Upper lobe of left lung (tissue), 6 donors: ENCODE results near the gene LATS2. TPM values are rescaled to one million over a fixed set of nuclear protein-coding genes. Genes with fewer than 3 reads are reported as not detected.

ENCODE experiments used
- ATAC-seq, 2 donors: fragments of 200-7000 bp; cut with Tn5 transposase; one replicate each; pipeline ENCODE4 v1.9.1; 2022; ENCODE audit warnings: mild to moderate bottlenecking in 2 of 2, moderate library complexity in 2 of 2; ENCODE audit not compliant: low FRiP score in 2 of 2
- DNase-seq, 2 donors: peaks; one replicate each; pipeline ENCODE4 v3.0.0-alpha.2; 2019 to 2020
- H3K27ac ChIP-seq, 4 donors: fragments of 200-600 bp; sonication (generic); one replicate each; pipeline ENCODE4 v1.5.1; 2016 to 2019
- H3K27me3 ChIP-seq, 4 donors: fragments of 200-600 bp; sonication (generic); one replicate each; pipeline ENCODE4 v1.5.1; 2017 to 2019
- H3K36me3 ChIP-seq, 4 donors: fragments of 200-600 bp; sonication (generic); one replicate each; pipeline ENCODE4 v1.5.1; 2016 to 2019
- H3K4me1 ChIP-seq, 4 donors: fragments of 200-600 bp; sonication (generic); one replicate each; pipeline ENCODE4 v1.5.1; 2018 to 2019
- H3K4me3 ChIP-seq, 4 donors: fragments of 200-600 bp; sonication (generic); one replicate each; pipeline ENCODE4 v1.5.1; 2017 to 2019; ENCODE audit warnings: mild to moderate bottlenecking in 2 of 4, moderate library complexity in 1 of 4
- H3K9me3 ChIP-seq, 4 donors: fragments of 200-600 bp; sonication (generic); one replicate each; pipeline ENCODE4 v1.5.1; 2018 to 2019
- CTCF ChIP-seq, 6 experiments: fragments of 450-650 bp in 4 of 6; fragments of 200-600 bp in 2 of 6; sonication (generic) in 2 of 6; IDR thresholded peaks; one replicate each; pipeline ENCODE4 v1.5.1; 2016 to 2019; ENCODE audit warnings: antibody characterized with exemption in 6 of 6
- EP300 ChIP-seq, 4 donors: sonication (generic); formaldehyde crosslinking; IDR thresholded peaks; one replicate each; pipeline ENCODE4 v1.5.1; 2017; ENCODE audit warnings: antibody characterized with exemption in 4 of 4, control low read depth in 2 of 4
- POLR2A ChIP-seq, 4 donors: fragments of 450-650 bp; IDR thresholded peaks; one replicate each; pipeline ENCODE4 v1.5.1; 2016 to 2017; ENCODE audit warnings: antibody characterized with exemption in 4 of 4, mild to moderate bottlenecking in 2 of 4
- POLR2AphosphoS5 ChIP-seq, 2 donors: sonication (generic); formaldehyde crosslinking; IDR thresholded peaks; one replicate each; pipeline ENCODE4 v1.5.1; 2017; ENCODE audit warnings: antibody characterized with exemption in 2 of 2
- WGBS, 2 donors: methylation state at CpG; one replicate each; pipeline ENCODE4 v1.1.5; 2017 to 2018; 5-methylcytosine and 5-hydroxymethylcytosine counted together
- total RNA-seq, 6 donors: library from RNA; depleted of rRNA in 4 of 6; stranded (reverse); fragments of >200 nt in 4 of 6; gene quantifications; one replicate each; pipeline versions ENCODE4 v1.1.0 to v1.2.1, GENCODE V29; 2016 to 2021
- donor health status: DM: no; HTN: no; CAD: no; lungs with moderate emphysema.
- donor health status: DM: no; HTN: yes; CAD: no; lungs with severe emphysema.

LATS2 gene
- total RNA-seq, 6 donors from 2014 or later, result 26.2 to 44.4 (median 39.5) TPM

- ATAC-seq, result no peak
- Histone ChIP-seq H3K9me3 (no peaks in the 10 kb centered on the region), H3K4me3 (no peak overlapping the region), H3K36me3 (peaks cover under 1 to 23% (median 4%) of the 10 kb centered on the region in 4 donors), H3K4me1 (peaks cover 26 to 58% (median 46%) of the 10 kb centered on the region in 4 donors), H3K27ac (peak overlapping the region in 2 of 4 donors; percentile 30 to 69), H3K27me3 (no peaks in the 10 kb centered on the region)
- WGBS, 2 donors, result 85 to 87% methylated on average over 15 of the region's 15 CpGs
- TF ChIP-seq CTCF (IDR thresholded peaks at IDR 0.05) (no peak), POLR2AphosphoS5 (IDR thresholded peaks at IDR 0.05) (no peak), POLR2A (IDR thresholded peaks at IDR 0.05) (no peak), EP300 (IDR thresholded peaks at IDR 0.05) (no peak)
- no peak for DNase-seq
These were observed 21.1 kb downstream of the LATS2 start for GRCh38 chr13:21040120-21040826.

GRCh38 chr13:21039097-21039800 is 22.1 kb downstream of the LATS2 start:
- peaks cover 28 to 66% (median 53%) of the 10 kb centered on the region in 4 donors for H3K4me1 ChIP-seq
- no peaks in the 10 kb centered on the region for H3K9me3 ChIP-seq
- no peak overlapping the region for H3K4me3 ChIP-seq
- ATAC-seq (peak in 1 of 2 donors; percentile 14), DNase-seq (no peak)
- TF ChIP-seq EP300 (IDR thresholded peaks at IDR 0.05), result no peak
- no peak for TF ChIP-seq POLR2AphosphoS5 (IDR thresholded peaks at IDR 0.05)
- TF ChIP-seq CTCF (IDR thresholded peaks at IDR 0.05), result no peak
- no peak for TF ChIP-seq POLR2A (IDR thresholded peaks at IDR 0.05)
- peaks cover 0 to 19% (median 2%) of the 10 kb centered on the region in 4 donors for H3K36me3 ChIP-seq
- 26 to 28% methylated on average over 6 of the region's 6 CpGs for WGBS, 2 donors
- H3K27ac ChIP-seq, result peak overlapping the region; percentile 19 to 69 (median 32)
- no peaks in the 10 kb centered on the region for H3K27me3 ChIP-seq

GRCh38 chr13:21037656-21038055 is 23.7 kb downstream of the LATS2 start:
- WGBS, 2 donors, result 63 to 83% methylated on average over 5 to 8 of the region's 8 CpGs
- H3K27me3 ChIP-seq, result no peaks in the 10 kb centered on the region
- DNase-seq (peak in 1 of 2 donors; percentile 12), ATAC-seq (no peak)
- no peaks in the 10 kb centered on the region for H3K9me3 ChIP-seq
- H3K4me1 ChIP-seq, result peaks cover 44 to 77% (median 65%) of the 10 kb centered on the region in 4 donors
- H3K27ac ChIP-seq, result peak overlapping the region in 2 of 4 donors; percentile 30 to 69
- H3K36me3 ChIP-seq, result peaks cover 0 to 10% (median 0%) of the 10 kb centered on the region in 4 donors
- H3K4me3 ChIP-seq, result no peak overlapping the region
- no peak for TF ChIP-seq CTCF (IDR thresholded peaks at IDR 0.05)
- no peak for TF ChIP-seq POLR2A (IDR thresholded peaks at IDR 0.05)
- TF ChIP-seq EP300 (IDR thresholded peaks at IDR 0.05), result no peak
- TF ChIP-seq POLR2AphosphoS5 (IDR thresholded peaks at IDR 0.05), result no peak

- no peak for DNase-seq
These were observed 25.9 kb downstream of the LATS2 start for GRCh38 chr13:21035498-21035897.

More at GRCh38 chr13:21035498-21035897, 25.9 kb downstream of the LATS2 start:
- H3K9me3 ChIP-seq, result no peaks in the 10 kb centered on the region
- H3K4me1 ChIP-seq, result peaks cover 43 to 80% (median 61%) of the 10 kb centered on the region in 4 donors
- H3K4me3 ChIP-seq, result no peak overlapping the region
- H3K36me3 ChIP-seq, result no peaks in the 10 kb centered on the region
- no peaks in the 10 kb centered on the region for H3K27me3 ChIP-seq
- WGBS, 2 donors, result 64 to 79% methylated on average over 4 to 5 of the region's 5 CpGs
- no peak for TF ChIP-seq EP300 (IDR thresholded peaks at IDR 0.05)
- TF ChIP-seq POLR2AphosphoS5 (IDR thresholded peaks at IDR 0.05), result no peak
- TF ChIP-seq POLR2A (IDR thresholded peaks at IDR 0.05), result no peak
- TF ChIP-seq CTCF (IDR thresholded peaks at IDR 0.05), result no peak
- peak overlapping the region in 1 of 4 donors; percentile 7 for H3K27ac ChIP-seq
- ATAC-seq, result no peak
